Lung (tissue), 12 donors: Measurements from ENCODE around the gene FBN1. TPM values are rescaled to one million over a fixed set of nuclear protein-coding genes. Genes with fewer than 3 reads are reported as not detected.

ENCODE experiments used
- ATAC-seq: fragments of 200-7000 bp; cut with Tn5 transposase; one replicate; pipeline ENCODE4 v1.9.1; 2020; ENCODE audit warnings: moderate number of reproducible peaks; ENCODE audit not compliant: insufficient read depth, low FRiP score
- DNase-seq, 3 donors: peaks; one replicate each; pipeline ENCODE4 v3.0.0-alpha.2; 2013 to 2017
- H3K27ac ChIP-seq, 2 donors: one replicate each; pipeline ENCODE4 v1.5.1; 2013; ENCODE audit warnings: mild to moderate bottlenecking in 2 of 2, moderate library complexity in 2 of 2, control low read depth in 1 of 2, inconsistent platforms in 1 of 2, low read depth in 1 of 2, low read length in 1 of 2
- H3K27me3 ChIP-seq, 3 donors: one replicate each; pipeline ENCODE4 v1.5.1; 2013; ENCODE audit warnings: low read length in 2 of 3; ENCODE audit not compliant: control insufficient read depth in 3 of 3, insufficient read depth in 3 of 3
- H3K36me3 ChIP-seq, 4 donors: one replicate each; pipeline ENCODE4 v1.5.1; 2013; ENCODE audit warnings: low read length in 4 of 4, mild to moderate bottlenecking in 1 of 4, moderate library complexity in 1 of 4; ENCODE audit not compliant: control insufficient read depth in 4 of 4, insufficient read depth in 4 of 4
- H3K4me1 ChIP-seq, 5 donors: one replicate each; pipeline ENCODE4 v1.5.1; 2013; ENCODE audit warnings: low read length in 5 of 5, mild to moderate bottlenecking in 2 of 5, moderate library complexity in 1 of 5; ENCODE audit not compliant: control insufficient read depth in 5 of 5, insufficient read depth in 5 of 5
- H3K4me3 ChIP-seq: one replicate; pipeline ENCODE4 v1.5.1; 2013; ENCODE audit warnings: mild to moderate bottlenecking, control low read depth, moderate library complexity
- H3K9ac ChIP-seq, 2 donors: one replicate each; pipeline ENCODE4 v1.5.1; 2013; ENCODE audit warnings: low read length in 2 of 2, control low read depth in 1 of 2; ENCODE audit not compliant: insufficient read depth in 1 of 2
- H3K9me3 ChIP-seq, 4 donors: one replicate each; pipeline ENCODE4 v1.5.1; 2013; ENCODE audit warnings: low read length in 3 of 4, mild to moderate bottlenecking in 1 of 4, moderate library complexity in 1 of 4; ENCODE audit not compliant: control insufficient read depth in 4 of 4, insufficient read depth in 3 of 4
- CTCF ChIP-seq: IDR thresholded peaks from 2 replicates; pipeline ENCODE4 v1.5.1; 2012; ENCODE audit warnings: mild to moderate bottlenecking; ENCODE audit errors: control extremely low read depth, extremely low read depth
- WGBS, 2 donors: extraction: QIAGEN DNeasy Blood & Tissue Kit; methylation state at CpG; one replicate each; pipeline ENCODE4 v1.1.7; 2013; 5-methylcytosine and 5-hydroxymethylcytosine counted together
- polyA plus RNA-seq, 2 donors: library from polyadenylated mRNA; stranded (reverse); fragments of 200-250 nt; gene quantifications; one replicate each; pipeline ENCODE4 v1.2.1, GENCODE V29; 2013
- total RNA-seq, 2 donors: library from RNA; depleted of rRNA in 1 of 2; stranded (reverse); fragments of >200 nt in 1 of 2; gene quantifications; one replicate each; pipeline ENCODE4 v1.2.1, GENCODE V29; 2014 to 2021
- donor health status: control.
- donor health status: control.
- donor health status: Bipolar disorder and iron deficiency.
- donor health status: healthy.
- donor health status: DM: yes; HTN: yes; CAD: no.

The FBN1 gene
- total and polyA plus RNA-seq, 4 donors: 6.0 to 170 (median 60.8) TPM

- peak overlapping the region in 1 of 2 donors; percentile 72 for H3K27ac ChIP-seq
- DNase-seq (peak in 1 of 3 donors; percentile 39), ATAC-seq (no peak)
- TF ChIP-seq CTCF: no peak
- H3K4me1 ChIP-seq: peaks cover 0 to 31% (median 3%) of the 10 kb centered on the region in 5 donors
- no peaks in the 10 kb centered on the region for H3K27me3 ChIP-seq
- no peak overlapping the region for H3K4me3 ChIP-seq
- 66 to 84% methylated on average over 6 of the region's 6 CpGs for WGBS, 2 donors
- H3K36me3 ChIP-seq: peaks cover 0 to 30% (median 16%) of the 10 kb centered on the region in 4 donors
- no peak overlapping the region for H3K9ac ChIP-seq
- no peaks in the 10 kb centered on the region for H3K9me3 ChIP-seq
Measured at GRCh38 chr15:48411971-48412591, 233.4 kb downstream of the FBN1 start.

GRCh38 chr15:48409623-48410022 is 235.9 kb downstream of the FBN1 start:
- DNase-seq: no peak
- no peak overlapping the region for H3K9ac ChIP-seq
- no peak overlapping the region for H3K27ac ChIP-seq
- H3K4me1 ChIP-seq: peaks cover 0 to 36% (median 3%) of the 10 kb centered on the region in 5 donors
- no peak for ATAC-seq
- H3K9me3 ChIP-seq: no peaks in the 10 kb centered on the region
- H3K4me3 ChIP-seq: no peak overlapping the region
- WGBS, 2 donors: 87 to 97% methylated on average over 2 of the region's 2 CpGs
- H3K36me3 ChIP-seq: peaks cover 0 to 27% (median 11%) of the 10 kb centered on the region in 4 donors
- H3K27me3 ChIP-seq: no peaks in the 10 kb centered on the region
- TF ChIP-seq CTCF: no peak

- ATAC-seq (no peak), DNase-seq (peak in 2 of 3 donors; percentile 77 to 88)
- H3K27me3 ChIP-seq: no peaks in the 10 kb centered on the region
- H3K9me3 ChIP-seq: no peaks in the 10 kb centered on the region
- H3K27ac ChIP-seq: no peak overlapping the region
- peaks cover 0 to 27% (median 2%) of the 10 kb centered on the region in 5 donors for H3K4me1 ChIP-seq
- H3K9ac ChIP-seq: no peak overlapping the region
- H3K36me3 ChIP-seq: peaks cover 0 to 27% (median 10%) of the 10 kb centered on the region in 4 donors
- H3K4me3 ChIP-seq: no peak overlapping the region
- TF ChIP-seq CTCF: no peak
Measured at GRCh38 chr15:48408327-48408726, 237.2 kb downstream of the FBN1 start.
